ENCODE results near the gene EVL.

Gene EVL

DNA sequence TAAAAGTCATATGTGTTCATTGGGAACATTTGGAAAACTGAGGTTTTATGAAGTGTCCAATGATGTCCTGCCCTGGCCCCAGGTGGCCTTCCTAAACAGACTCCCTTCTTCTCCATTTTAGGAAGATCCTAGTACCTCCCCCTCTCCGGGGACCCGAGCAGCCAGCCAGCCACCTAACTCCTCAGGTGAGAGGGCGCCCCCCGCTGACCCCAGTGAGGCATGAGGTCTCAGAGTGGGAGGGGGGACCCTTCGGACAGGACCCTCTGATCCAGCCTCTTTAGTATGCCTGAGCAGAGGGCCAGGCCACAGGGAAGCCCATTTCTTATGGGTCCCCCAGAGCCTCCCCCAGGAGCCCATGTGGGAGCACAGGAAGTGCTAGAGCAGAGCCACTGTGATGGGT lies 70.6 kb downstream of the EVL start:
- Histone ChIP-seq H3K4me1 (ENCODE audit: control insufficient read depth in 1 of 2, insufficient read depth in 2 of 2, low read length in 2 of 2) (peaks cover 0 to 10% of the 10 kb centered on the region in 2 donors), H3K27me3 (ENCODE audit: low read depth, low read length) (no peaks in the 10 kb centered on the region), H3K27ac (ENCODE audit: low read length) (no peak overlapping the region), H3K4me3 (ENCODE audit: low read depth in 1 of 2, low read length in 2 of 2) (no peak overlapping the region), H3K36me3 (ENCODE audit: control insufficient read depth in 1 of 2, insufficient read depth in 2 of 2, low read length in 2 of 2) (peaks cover 7 to 48% of the 10 kb centered on the region in 2 donors), H3K9me3 (ENCODE audit: control insufficient read depth in 1 of 2, low read length in 2 of 2) (no peaks in the 10 kb centered on the region)

DNA sequence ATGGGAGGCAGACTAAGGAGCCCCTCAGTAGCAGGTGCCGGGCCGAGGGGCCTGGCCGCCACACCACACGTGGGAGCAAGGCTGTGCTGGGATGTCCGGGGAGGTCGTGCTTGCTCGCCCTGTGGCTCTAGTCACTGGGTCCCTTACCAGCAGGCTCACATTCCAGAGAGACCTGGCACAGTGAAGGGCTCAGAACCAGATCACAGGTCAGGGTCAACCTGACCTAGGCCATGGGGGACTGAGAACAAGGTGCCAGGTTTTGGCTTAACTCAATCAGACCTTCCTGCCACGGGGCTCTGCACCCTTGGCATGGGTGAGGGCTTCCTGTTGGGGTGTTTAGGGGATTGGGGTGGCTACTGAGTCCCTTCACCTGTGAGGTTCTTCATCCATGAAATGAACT lies 72.0 kb downstream of the EVL start:
- H3K27ac ChIP-seq (ENCODE audit: low read length) = no peak overlapping the region
- H3K4me3 ChIP-seq (ENCODE audit: low read depth in 1 of 2, low read length in 2 of 2) = no peak overlapping the region
- no peaks in the 10 kb centered on the region for H3K27me3 ChIP-seq (ENCODE audit: low read depth, low read length)
- H3K4me1 ChIP-seq (ENCODE audit: control insufficient read depth in 1 of 2, insufficient read depth in 2 of 2, low read length in 2 of 2) = peaks cover 0 to 5% of the 10 kb centered on the region in 2 donors
- peaks cover 7 to 36% of the 10 kb centered on the region in 2 donors for H3K36me3 ChIP-seq (ENCODE audit: control insufficient read depth in 1 of 2, insufficient read depth in 2 of 2, low read length in 2 of 2)
- no peaks in the 10 kb centered on the region for H3K9me3 ChIP-seq (ENCODE audit: control insufficient read depth in 1 of 2, low read length in 2 of 2)

DNA sequence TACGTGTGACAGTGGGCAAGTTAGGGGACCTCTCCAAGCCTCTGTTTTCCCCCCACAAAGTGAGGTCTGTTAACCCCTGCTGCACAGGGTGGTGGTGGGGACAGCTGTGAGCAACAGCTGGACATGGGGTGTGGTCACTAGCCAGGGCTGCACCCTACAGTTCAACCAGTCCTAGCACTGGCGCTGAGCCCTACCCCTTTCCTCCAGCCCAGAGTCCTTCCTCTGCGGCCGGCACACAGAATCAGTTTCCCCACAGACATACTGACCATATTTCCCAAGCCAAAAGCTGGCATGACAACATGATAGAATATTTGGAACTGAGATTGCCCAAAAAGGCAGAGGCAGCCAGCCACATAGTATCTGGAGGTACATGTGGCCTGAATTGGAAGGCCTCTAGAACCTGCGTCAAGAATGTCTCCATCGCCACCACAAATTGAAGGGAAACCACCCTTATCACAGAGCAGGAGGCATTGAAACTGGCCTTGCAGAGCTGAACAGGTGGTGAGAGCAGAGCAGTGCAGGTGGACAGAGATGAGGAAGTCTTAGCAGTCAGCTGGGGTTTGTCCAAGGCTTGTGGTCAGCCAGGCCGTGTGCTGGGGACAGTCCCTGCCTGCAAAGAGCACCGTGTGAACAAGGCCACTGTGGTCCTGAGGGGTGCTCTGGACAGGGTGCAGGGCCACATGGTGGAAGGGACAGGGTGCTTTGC lies 73.0 kb downstream of the EVL start:
- no peak overlapping the region for H3K4me3 ChIP-seq (ENCODE audit: low read depth in 1 of 2, low read length in 2 of 2)
- no peak overlapping the region for H3K27ac ChIP-seq (ENCODE audit: low read length)

DNA sequence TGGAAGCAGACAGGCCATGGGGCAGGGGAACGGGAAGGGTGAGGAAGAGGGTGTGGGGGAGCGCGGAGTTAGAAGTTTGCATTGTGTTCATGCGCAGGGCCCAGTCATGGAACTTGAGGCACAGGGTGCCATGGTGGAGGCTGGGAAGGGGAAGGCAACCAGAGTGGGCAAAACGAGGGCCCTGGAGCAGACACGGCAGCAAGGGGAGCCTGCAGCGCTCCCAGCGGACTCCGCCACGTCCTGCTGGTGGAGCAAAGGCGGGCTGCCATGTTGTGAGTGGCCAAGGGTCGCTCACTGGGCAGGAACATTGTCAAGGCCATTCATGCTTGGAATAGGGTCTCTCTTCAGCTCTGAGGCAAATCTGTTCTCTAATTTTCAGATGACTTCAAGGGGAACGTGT lies 73.7 kb downstream of the EVL start:
- Histone ChIP-seq H3K27me3 (ENCODE audit: low read depth, low read length) (no peaks in the 10 kb centered on the region), H3K4me3 (ENCODE audit: low read depth in 1 of 2, low read length in 2 of 2) (no peak overlapping the region), H3K27ac (ENCODE audit: low read length) (no peak overlapping the region), H3K36me3 (ENCODE audit: control insufficient read depth in 1 of 2, insufficient read depth in 2 of 2, low read length in 2 of 2) (peaks cover 7 to 28% of the 10 kb centered on the region in 2 donors), H3K9me3 (ENCODE audit: control insufficient read depth in 1 of 2, low read length in 2 of 2) (no peaks in the 10 kb centered on the region), H3K4me1 (ENCODE audit: control insufficient read depth in 1 of 2, insufficient read depth in 2 of 2, low read length in 2 of 2) (peaks cover 3 to 5% of the 10 kb centered on the region in 2 donors)

More for the DNA sequence above, 73.0 kb downstream of the EVL start:
- Histone ChIP-seq H3K27me3 (ENCODE audit: low read depth, low read length) (no peaks in the 10 kb centered on the region), H3K9me3 (ENCODE audit: control insufficient read depth in 1 of 2, low read length in 2 of 2) (no peaks in the 10 kb centered on the region), H3K4me1 (ENCODE audit: control insufficient read depth in 1 of 2, insufficient read depth in 2 of 2, low read length in 2 of 2) (peaks cover 3 to 5% of the 10 kb centered on the region in 2 donors), H3K36me3 (ENCODE audit: control insufficient read depth in 1 of 2, insufficient read depth in 2 of 2, low read length in 2 of 2) (peaks cover 7 to 27% of the 10 kb centered on the region in 2 donors)

- H3K4me3 ChIP-seq (ENCODE audit: low read depth in 1 of 2, low read length in 2 of 2) = no peak overlapping the region
- no peak overlapping the region for H3K27ac ChIP-seq (ENCODE audit: low read length)
- peaks cover 3 to 5% of the 10 kb centered on the region in 2 donors for H3K4me1 ChIP-seq (ENCODE audit: control insufficient read depth in 1 of 2, insufficient read depth in 2 of 2, low read length in 2 of 2)
- H3K9me3 ChIP-seq (ENCODE audit: control insufficient read depth in 1 of 2, low read length in 2 of 2) = no peaks in the 10 kb centered on the region
- H3K27me3 ChIP-seq (ENCODE audit: low read depth, low read length) = no peaks in the 10 kb centered on the region
- peaks cover 0 to 21% of the 10 kb centered on the region in 2 donors for H3K36me3 ChIP-seq (ENCODE audit: control insufficient read depth in 1 of 2, insufficient read depth in 2 of 2, low read length in 2 of 2)
Observed at GRCh38 chr14:100140452-100141078, 75.3 kb downstream of the EVL start.

DNA sequence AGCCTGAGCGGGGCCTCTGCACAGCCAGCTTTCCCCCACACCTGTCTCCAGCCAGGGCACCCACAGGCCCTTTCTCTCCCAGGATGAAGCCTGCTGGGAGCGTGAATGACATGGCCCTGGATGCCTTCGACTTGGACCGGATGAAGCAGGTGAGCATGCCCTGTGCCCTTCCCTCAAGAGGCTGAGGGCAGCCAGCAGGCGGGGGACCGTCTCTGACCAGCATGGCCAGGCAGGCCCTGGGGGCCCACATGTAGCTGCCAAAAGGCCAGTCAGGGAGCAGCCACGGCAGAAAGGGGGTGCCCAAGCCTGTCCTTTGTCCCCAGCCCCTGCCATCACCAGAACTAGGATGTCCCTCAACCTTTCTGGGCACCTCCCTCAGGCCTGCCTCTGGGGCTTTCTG lies 75.9 kb downstream of the EVL start:
- H3K9me3 ChIP-seq (ENCODE audit: control insufficient read depth in 1 of 2, low read length in 2 of 2) = no peaks in the 10 kb centered on the region
- H3K27ac ChIP-seq (ENCODE audit: low read length) = peak overlapping the region; percentile 62
- H3K4me3 ChIP-seq (ENCODE audit: low read depth in 1 of 2, low read length in 2 of 2) = no peak overlapping the region
- no peaks in the 10 kb centered on the region for H3K27me3 ChIP-seq (ENCODE audit: low read depth, low read length)
- peaks cover 3 to 5% of the 10 kb centered on the region in 2 donors for H3K4me1 ChIP-seq (ENCODE audit: control insufficient read depth in 1 of 2, insufficient read depth in 2 of 2, low read length in 2 of 2)
- H3K36me3 ChIP-seq (ENCODE audit: control insufficient read depth in 1 of 2, insufficient read depth in 2 of 2, low read length in 2 of 2) = peaks cover 0 to 21% of the 10 kb centered on the region in 2 donors

GRCh38 chr14:100142073-100143040 lies 77.1 kb downstream of the EVL start:
- Histone ChIP-seq H3K27me3 (ENCODE audit: low read depth, low read length) (no peaks in the 10 kb centered on the region), H3K27ac (ENCODE audit: low read length) (peak overlapping the region; percentile 62), H3K4me3 (ENCODE audit: low read depth in 1 of 2, low read length in 2 of 2) (no peak overlapping the region), H3K9me3 (ENCODE audit: control insufficient read depth in 1 of 2, low read length in 2 of 2) (no peaks in the 10 kb centered on the region), H3K36me3 (ENCODE audit: control insufficient read depth in 1 of 2, insufficient read depth in 2 of 2, low read length in 2 of 2) (peaks cover 0 to 21% of the 10 kb centered on the region in 2 donors), H3K4me1 (ENCODE audit: control insufficient read depth in 1 of 2, insufficient read depth in 2 of 2, low read length in 2 of 2) (peaks cover 3 to 5% of the 10 kb centered on the region in 2 donors)

- Histone ChIP-seq H3K27ac (ENCODE audit: low read length) (no peak overlapping the region), H3K9me3 (ENCODE audit: control insufficient read depth in 1 of 2, low read length in 2 of 2) (no peaks in the 10 kb centered on the region), H3K4me3 (ENCODE audit: low read depth in 1 of 2, low read length in 2 of 2) (no peak overlapping the region), H3K27me3 (ENCODE audit: low read depth, low read length) (no peaks in the 10 kb centered on the region), H3K4me1 (ENCODE audit: control insufficient read depth in 1 of 2, insufficient read depth in 2 of 2, low read length in 2 of 2) (peaks cover 3 to 5% of the 10 kb centered on the region in 2 donors), H3K36me3 (ENCODE audit: control insufficient read depth in 1 of 2, insufficient read depth in 2 of 2, low read length in 2 of 2) (peaks cover 0 to 20% of the 10 kb centered on the region in 2 donors)
Observed at GRCh38 chr14:100143523-100143922, 78.3 kb downstream of the EVL start.

DNA sequence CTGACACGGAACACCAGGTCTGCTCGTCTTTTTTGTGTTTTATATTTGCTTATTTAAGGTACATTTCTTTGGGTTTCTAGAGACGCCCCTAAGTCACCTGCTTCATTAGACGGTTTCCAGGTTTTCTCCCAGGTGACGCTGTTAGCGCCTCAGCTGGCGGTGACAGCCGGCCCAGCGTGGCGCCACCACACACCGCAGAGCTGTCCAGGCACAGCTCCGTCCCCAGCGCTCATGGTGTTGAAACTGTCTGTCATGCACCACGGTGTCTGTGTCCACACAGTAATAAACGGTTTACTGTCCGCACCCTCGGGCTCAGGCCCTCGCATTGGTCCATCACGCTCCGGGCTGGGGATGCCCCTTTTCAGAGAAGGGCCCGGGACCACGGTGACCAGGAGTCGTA lies 78.7 kb downstream of the EVL start:
- Histone ChIP-seq H3K27ac (ENCODE audit: low read length) (no peak overlapping the region), H3K36me3 (ENCODE audit: control insufficient read depth in 1 of 2, insufficient read depth in 2 of 2, low read length in 2 of 2) (peaks cover 0 to 16% of the 10 kb centered on the region in 2 donors), H3K4me1 (ENCODE audit: control insufficient read depth in 1 of 2, insufficient read depth in 2 of 2, low read length in 2 of 2) (peaks cover 3 to 5% of the 10 kb centered on the region in 2 donors), H3K27me3 (ENCODE audit: low read depth, low read length) (no peaks in the 10 kb centered on the region), H3K9me3 (ENCODE audit: control insufficient read depth in 1 of 2, low read length in 2 of 2) (no peaks in the 10 kb centered on the region), H3K4me3 (ENCODE audit: low read depth in 1 of 2, low read length in 2 of 2) (no peak overlapping the region)

GRCh38 chr14:100144645-100144995 lies 79.4 kb downstream of the EVL start:
- peak overlapping the region; percentile 16 for H3K27ac ChIP-seq (ENCODE audit: low read length)
- no peak overlapping the region for H3K4me3 ChIP-seq (ENCODE audit: low read depth in 1 of 2, low read length in 2 of 2)
- H3K36me3 ChIP-seq (ENCODE audit: control insufficient read depth in 1 of 2, insufficient read depth in 2 of 2, low read length in 2 of 2) = peaks cover 0 to 13% of the 10 kb centered on the region in 2 donors
- H3K27me3 ChIP-seq (ENCODE audit: low read depth, low read length) = no peaks in the 10 kb centered on the region
- no peaks in the 10 kb centered on the region for H3K9me3 ChIP-seq (ENCODE audit: control insufficient read depth in 1 of 2, low read length in 2 of 2)
- H3K4me1 ChIP-seq (ENCODE audit: control insufficient read depth in 1 of 2, insufficient read depth in 2 of 2, low read length in 2 of 2) = peaks cover 3 to 5% of the 10 kb centered on the region in 2 donors
